H9 (cell line): ENCODE data around the gene NINL. TPM values are rescaled to one million over a fixed set of nuclear protein-coding genes. Genes with fewer than 3 reads are reported as not detected.

Experiments
- DNase-seq: peaks from one replicate; pipeline ENCODE4 v3.0.0-alpha.2; 2017
- H2AFZ ChIP-seq: one replicate; pipeline ENCODE4 v1.6.1; 2013; ENCODE audit warnings: mild to moderate bottlenecking, low read length, control low read depth, moderate library complexity
- H2AK5ac ChIP-seq: 2 replicates; pipeline ENCODE4 v1.6.1; 2013; ENCODE audit warnings: low read length, control low read depth, mixed read lengths; ENCODE audit not compliant: insufficient read length
- H2BK120ac ChIP-seq: one replicate; pipeline ENCODE4 v1.6.1; 2013; ENCODE audit warnings: low read depth, mild to moderate bottlenecking, low read length, control low read depth, inconsistent platforms; ENCODE audit not compliant: poor library complexity, severe bottlenecking
- H2BK12ac ChIP-seq: 2 replicates; pipeline ENCODE4 v1.6.1; 2013; ENCODE audit warnings: low read length, control low read depth, mixed read lengths, low read depth; ENCODE audit not compliant: insufficient read length
- H2BK15ac ChIP-seq: 2 replicates; pipeline ENCODE4 v1.6.1; 2013; ENCODE audit warnings: low read depth, low read length, control low read depth
- H2BK20ac ChIP-seq: one replicate; pipeline ENCODE4 v1.6.1; 2013; ENCODE audit warnings: low read depth, mild to moderate bottlenecking, low read length, control low read depth, inconsistent platforms; ENCODE audit not compliant: poor library complexity, severe bottlenecking
- H2BK5ac ChIP-seq: 2 replicates; pipeline ENCODE4 v1.6.1; 2013; ENCODE audit warnings: low read length, control low read depth, mixed read lengths; ENCODE audit not compliant: insufficient read length
- H3K14ac ChIP-seq: 2 replicates; pipeline ENCODE4 v1.6.1; 2013; ENCODE audit warnings: low read length, control low read depth; ENCODE audit not compliant: insufficient read depth
- H3K18ac ChIP-seq: 2 replicates; pipeline ENCODE4 v1.6.1; 2013; ENCODE audit warnings: low read depth, mild to moderate bottlenecking, mixed read lengths, low read length, control low read depth; ENCODE audit not compliant: insufficient read length
- H3K23ac ChIP-seq: 2 replicates; pipeline ENCODE4 v1.6.1; 2013; ENCODE audit warnings: low read length, control low read depth, mixed read lengths, low read depth; ENCODE audit not compliant: insufficient read length
- H3K23me2 ChIP-seq: 2 replicates; pipeline ENCODE4 v1.6.1; 2013; ENCODE audit warnings: low read depth, mild to moderate bottlenecking, mixed read lengths, low read length, control low read depth; ENCODE audit not compliant: insufficient read length, poor library complexity, severe bottlenecking
- H3K27ac ChIP-seq: 2 replicates; pipeline ENCODE4 v1.5.1; 2013; ENCODE audit warnings: low read length, control low read depth, mixed read lengths, low read depth; ENCODE audit not compliant: insufficient read length
- H3K27me3 ChIP-seq: 2 replicates; pipeline ENCODE4 v1.6.1; 2013; ENCODE audit warnings: low read length, control low read depth, inconsistent platforms; ENCODE audit not compliant: insufficient read depth
- H3K4ac ChIP-seq: 2 replicates; pipeline ENCODE4 v1.6.1; 2013; ENCODE audit warnings: low read depth, mild to moderate bottlenecking, control low read depth, inconsistent platforms, low read length, moderate library complexity
- H3K4me1 ChIP-seq: 2 replicates; pipeline ENCODE4 v1.6.1; 2013; ENCODE audit warnings: low read length, control low read depth, inconsistent platforms; ENCODE audit not compliant: insufficient read depth
- H3K4me2 ChIP-seq: 2 replicates; pipeline ENCODE4 v1.6.1; 2013; ENCODE audit warnings: low read length, control low read depth, mixed read lengths; ENCODE audit not compliant: insufficient read length, insufficient read depth
- H3K56ac ChIP-seq: 2 replicates; pipeline ENCODE4 v1.6.1; 2013; ENCODE audit warnings: low read depth, mild to moderate bottlenecking, mixed read lengths, low read length, control low read depth; ENCODE audit not compliant: insufficient read length
- H3K79me1 ChIP-seq: 2 replicates; pipeline ENCODE4 v1.6.1; 2013; ENCODE audit warnings: low read depth, mild to moderate bottlenecking, moderate library complexity, low read length, control low read depth, inconsistent platforms; ENCODE audit not compliant: insufficient read depth, poor library complexity, severe bottlenecking
- H3K79me2 ChIP-seq: 2 replicates; pipeline ENCODE4 v1.6.1; 2013; ENCODE audit warnings: low read length, control low read depth, inconsistent platforms; ENCODE audit not compliant: insufficient read depth
- H3K9ac ChIP-seq: 2 replicates; pipeline ENCODE4 v1.6.1; 2013; ENCODE audit warnings: low read length, control low read depth, mixed read lengths; ENCODE audit not compliant: insufficient read length; ENCODE audit errors: extremely low read depth
- H3K9me3 ChIP-seq: one replicate; pipeline ENCODE4 v1.6.1; 2013; ENCODE audit warnings: low read depth, low read length, inconsistent platforms; ENCODE audit not compliant: control insufficient read depth
- H3T11ph ChIP-seq: one replicate; pipeline ENCODE4 v1.6.1; 2013; ENCODE audit warnings: mild to moderate bottlenecking, low read length, control low read depth, inconsistent platforms
- H4K20me1 ChIP-seq: one replicate; pipeline ENCODE4 v1.6.1; 2013; ENCODE audit not compliant: control insufficient read depth, insufficient read length, insufficient read depth
- H4K5ac ChIP-seq: 2 replicates; pipeline ENCODE4 v1.6.1; 2013; ENCODE audit warnings: low read depth, mild to moderate bottlenecking, mixed read lengths, low read length, control low read depth; ENCODE audit not compliant: insufficient read length
- H4K8ac ChIP-seq: replicated peaks from 2 replicates; pipeline ENCODE4 v1.6.1; 2013; ENCODE audit warnings: low read length, control low read depth, mixed read lengths, low read depth; ENCODE audit not compliant: insufficient read length
- H4K91ac ChIP-seq: 2 replicates; pipeline ENCODE4 v1.6.1; 2013; ENCODE audit warnings: low read depth, mild to moderate bottlenecking, moderate library complexity, mixed read lengths, low read length, control low read depth; ENCODE audit not compliant: insufficient read length
- H3K27ac Mint-ChIP-seq, 3 experiments: 2 replicates in 2 of 3; 3 replicates in 1 of 3; pipeline ENCODE4 v1.8.0; 2020 to 2021; ENCODE audit warnings: mixed read lengths in 3 of 3, mild to moderate bottlenecking in 1 of 3, moderate library complexity in 1 of 3
- H3K27me3 Mint-ChIP-seq: 2 replicates; pipeline ENCODE4 v1.8.0; 2021; ENCODE audit warnings: low read depth, mild to moderate bottlenecking, moderate library complexity, mixed read lengths
- H3K36me3 Mint-ChIP-seq, 3 experiments: 2 replicates in 2 of 3; 3 replicates in 1 of 3; pipeline ENCODE4 v1.8.0; 2020 to 2021; ENCODE audit warnings: low read depth in 3 of 3, mixed read lengths in 3 of 3; ENCODE audit not compliant: insufficient read depth in 1 of 3
- H3K4me1 Mint-ChIP-seq, 2 experiments: 2 replicates each; pipeline ENCODE4 v1.8.0; 2020; ENCODE audit warnings: mixed read lengths in 2 of 2
- H3K4me3 Mint-ChIP-seq, 2 experiments: 2 replicates in 1 of 2; 3 replicates in 1 of 2; pipeline ENCODE4 v1.8.0; 2020 to 2021; ENCODE audit warnings: mild to moderate bottlenecking in 2 of 2, mixed read lengths in 2 of 2, moderate library complexity in 1 of 2
- H3K9me3 Mint-ChIP-seq, 2 experiments: 2 replicates in 1 of 2; 3 replicates in 1 of 2; pipeline ENCODE4 v1.8.0; 2020; ENCODE audit warnings: mild to moderate bottlenecking in 2 of 2, mixed read lengths in 2 of 2, moderate library complexity in 1 of 2
- CTCF ChIP-seq: fragments of 200-600 bp; sonication (generic); conservative IDR thresholded peaks from 3 replicates; pipeline ENCODE4 v1.8.0; 2021; ENCODE audit warnings: antibody characterized with exemption, mild to moderate bottlenecking
- WGBS: extraction: QIAGEN DNeasy Blood & Tissue Kit; methylation state at CpG from one replicate; pipeline ENCODE4 v1.1.7; 2013; ENCODE audit warnings: missing lambda C conversion rate, low lambda C conversion rate, mixed read lengths; ENCODE audit not compliant: insufficient read length; ENCODE audit errors: extremely low coverage; 5-methylcytosine and 5-hydroxymethylcytosine counted together
- total RNA-seq: library from RNA; stranded (reverse); gene quantifications from 2 replicates; pipeline ENCODE4 v1.2.1, GENCODE V29; 2021

The NINL gene
- total RNA-seq, 1 experiment from 2014 or later: 34.3 TPM

GRCh38 chr20:25553819-25554296 lies 31.5 kb downstream of the NINL start:
- no peaks in the 10 kb centered on the region for H3K27me3 Mint-ChIP-seq
- no peaks in the 10 kb centered on the region for H3K9me3 Mint-ChIP-seq
- Histone ChIP-seq H3K23ac (no peak overlapping the region), H2BK5ac (no peak overlapping the region), H3T11ph (no peak overlapping the region), H3K27me3 (no peaks in the 10 kb centered on the region), H2BK120ac (no peak overlapping the region), H2BK15ac (no peak overlapping the region), H3K4me1 (peaks cover 7% of the 10 kb centered on the region; the same call in 1 of the 2 replicates), H3K9me3 (no peaks in the 10 kb centered on the region), H3K4ac (no peak overlapping the region), H3K4me2 (no peak overlapping the region), H3K23me2 (no peaks in the 10 kb centered on the region), H3K56ac (no peak overlapping the region), H3K79me1 (peaks cover 5% of the 10 kb centered on the region), H3K9ac (no peak overlapping the region), H4K20me1 (no peaks in the 10 kb centered on the region), H2BK20ac (no peak overlapping the region), H2BK12ac (no peak overlapping the region), H3K14ac (no peak overlapping the region), H3K18ac (no peak overlapping the region), H3K27ac (no peak overlapping the region), H4K8ac (no peak overlapping the region), H2AFZ (no peak overlapping the region), H2AK5ac (no peak overlapping the region), H4K91ac (no peak overlapping the region), H4K5ac (no peak overlapping the region), H3K79me2 (peaks cover 5% of the 10 kb centered on the region; the same call in 1 of the 2 replicates)
- no peak overlapping the region for H3K4me3 Mint-ChIP-seq
- no peak for DNase-seq
- peak overlapping the region; percentile 81 to 94 (median 84) for H3K27ac Mint-ChIP-seq
- peaks cover 7 to 16% (median 11%) of the 10 kb centered on the region in 3 experiments; a peak in 6 of 7 replicates for H3K36me3 Mint-ChIP-seq
- no CpG with 5 or more reads among the region's 6 CpGs for WGBS
- TF ChIP-seq CTCF: no peak
- peaks cover 41 to 48% of the 10 kb centered on the region in 2 experiments for H3K4me1 Mint-ChIP-seq
